Measurements from ENCODE around the gene RIPOR3. TPM values are rescaled to one million over a fixed set of nuclear protein-coding genes. Genes with fewer than 3 reads are reported as not detected.
"Not testable (repeated sequence)": the region's sequence is repeated elsewhere in the genome, so short reads cannot be mapped to it uniquely, and the experiment has no call there.

RIPOR3 gene
- total RNA-seq, 2 experiments from 2014 or later = not detected

GRCh38 chr20:50712771-50713656 is 21.7 kb upstream of the RIPOR3 start:
- intact Hi-C loops (cut with DNase I, micrococcal nuclease) = no loop called here
- POLR2A ChIA-PET = no interaction called here
- no peaks in the 10 kb centered on the region for H3K36me3 Mint-ChIP-seq (ENCODE audit: low read depth)
- H3K4me3 Mint-ChIP-seq = no peak overlapping the region
- no peak for DNase-seq
- CTCF ChIA-PET = interaction anchor here (0.7 to 2.4 kb wide), 4 partner anchors 37 to 179 kb away, joined by 3 to 7 read pairs (median 3); no protein-coding TSS in a partner anchor
- no peaks in the 10 kb centered on the region for H3K4me1 Mint-ChIP-seq
- ATAC-seq = no peak
- H3K27me3 Mint-ChIP-seq = peaks cover 24% of the 10 kb centered on the region
- no peak overlapping the region for H3K27ac Mint-ChIP-seq
- no peaks in the 10 kb centered on the region for H3K9me3 Mint-ChIP-seq (ENCODE audit: low read depth)

- H3K27ac Mint-ChIP-seq = no peak overlapping the region
Observed at GRCh38 chr20:50711113-50711825, 19.9 kb upstream of the RIPOR3 start.

GRCh38 chr20:50710492-50711063 is 19.2 kb upstream of the RIPOR3 start:
- Mint-ChIP-seq H3K36me3 (ENCODE audit: low read depth) (no peaks in the 10 kb centered on the region), H3K27me3 (peaks cover 26% of the 10 kb centered on the region), H3K4me1 (no peaks in the 10 kb centered on the region), H3K9me3 (ENCODE audit: low read depth) (no peaks in the 10 kb centered on the region), H3K4me3 (no peak overlapping the region), H3K27ac (no peak overlapping the region)
- intact Hi-C loops (cut with DNase I, micrococcal nuclease) = no loop called here
- ChIA-PET CTCF (no interaction called here), POLR2A (no interaction called here)
- no peak for DNase-seq
- ATAC-seq = no peak

More at GRCh38 chr20:50711113-50711825, 19.9 kb upstream of the RIPOR3 start:
- Mint-ChIP-seq H3K4me3 (no peak overlapping the region), H3K9me3 (ENCODE audit: low read depth) (no peaks in the 10 kb centered on the region), H3K36me3 (ENCODE audit: low read depth) (no peaks in the 10 kb centered on the region), H3K4me1 (no peaks in the 10 kb centered on the region), H3K27me3 (peaks cover 26% of the 10 kb centered on the region)
- ChIA-PET CTCF (no interaction called here), POLR2A (no interaction called here)
- DNase-seq (no peak), ATAC-seq (no peak)
- intact Hi-C loops (cut with DNase I, micrococcal nuclease) = no loop called here

GRCh38 chr20:50709636-50709973 is 18.3 kb upstream of the RIPOR3 start:
- POLR2A ChIA-PET = no interaction called here
- H3K4me3 Mint-ChIP-seq = no peak overlapping the region
- H3K36me3 Mint-ChIP-seq (ENCODE audit: low read depth) = no peaks in the 10 kb centered on the region
- no peak overlapping the region for H3K27ac Mint-ChIP-seq
- ATAC-seq (no peak), DNase-seq (no peak)
- H3K4me1 Mint-ChIP-seq = no peaks in the 10 kb centered on the region
- intact Hi-C loops (cut with DNase I, micrococcal nuclease) = no loop called here
- H3K27me3 Mint-ChIP-seq = peaks cover 28% of the 10 kb centered on the region
- CTCF ChIA-PET = no interaction called here
- H3K9me3 Mint-ChIP-seq (ENCODE audit: low read depth) = no peaks in the 10 kb centered on the region

GRCh38 chr20:50708845-50709635 is 17.7 kb upstream of the RIPOR3 start:
- Mint-ChIP-seq H3K9me3 (ENCODE audit: low read depth) (no peaks in the 10 kb centered on the region), H3K36me3 (ENCODE audit: low read depth) (no peaks in the 10 kb centered on the region), H3K27ac (no peak overlapping the region), H3K4me3 (no peak overlapping the region), H3K4me1 (no peaks in the 10 kb centered on the region), H3K27me3 (peaks cover 28% of the 10 kb centered on the region)
- no peak for ATAC-seq
- intact Hi-C loops (cut with DNase I, micrococcal nuclease) = no loop called here
- no peak for DNase-seq
- POLR2A ChIA-PET = no interaction called here
- CTCF ChIA-PET = interaction anchor here (0.7 kb wide), 1 partner anchor 15 kb away, joined by 3 read pairs; no protein-coding TSS in a partner anchor

GRCh38 chr20:50704971-50705370 is 13.6 kb upstream of the RIPOR3 start:
- POLR2A ChIA-PET = no interaction called here
- ATAC-seq = no peak

GRCh38 chr20:50704514-50704913 is 13.2 kb upstream of the RIPOR3 start:
- ATAC-seq (no peak), DNase-seq (no peak)
- intact Hi-C loops (cut with DNase I, micrococcal nuclease) = no loop called here
- POLR2A ChIA-PET = no interaction called here
- Mint-ChIP-seq H3K4me3 (no peak overlapping the region), H3K27ac (no peak overlapping the region), H3K36me3 (ENCODE audit: low read depth) (no peaks in the 10 kb centered on the region), H3K9me3 (ENCODE audit: low read depth) (no peaks in the 10 kb centered on the region), H3K4me1 (no peaks in the 10 kb centered on the region), H3K27me3 (peaks cover 10% of the 10 kb centered on the region)
- CTCF ChIA-PET = interaction anchor here (0.7 to 1.4 kb wide), 2 partner anchors 45 to 747 kb away, joined by 4 read pairs; no protein-coding TSS in a partner anchor

More at GRCh38 chr20:50704971-50705370, 13.6 kb upstream of the RIPOR3 start:
- CTCF ChIA-PET = interaction anchor here (0.7 to 1.4 kb wide), 3 partner anchors 44 to 747 kb away, joined by 3 to 4 read pairs (median 4); no protein-coding TSS in a partner anchor
- Mint-ChIP-seq H3K27ac (no peak overlapping the region), H3K9me3 (ENCODE audit: low read depth) (no peaks in the 10 kb centered on the region), H3K4me1 (no peaks in the 10 kb centered on the region), H3K4me3 (no peak overlapping the region), H3K27me3 (peaks cover 9% of the 10 kb centered on the region), H3K36me3 (ENCODE audit: low read depth) (no peaks in the 10 kb centered on the region)
- intact Hi-C loops (cut with DNase I, micrococcal nuclease) = no loop called here
- DNase-seq = no peak

- H3K4me1 Mint-ChIP-seq; H3K36me3 Mint-ChIP-seq (ENCODE audit: low read depth); H3K9me3 Mint-ChIP-seq (ENCODE audit: low read depth); ATAC-seq; H3K27me3 Mint-ChIP-seq; POLR2A ChIA-PET; H3K27ac Mint-ChIP-seq; DNase-seq; H3K4me3 Mint-ChIP-seq; intact Hi-C loops (cut with DNase I, micrococcal nuclease): not testable (repeated sequence)
- CTCF ChIA-PET = interaction anchor here (0.7 to 1.4 kb wide), 2 partner anchors 45 to 430 kb away, joined by 3 to 4 read pairs; no protein-coding TSS in a partner anchor
Observed at GRCh38 chr20:50703651-50704438, 12.5 kb upstream of the RIPOR3 start.

- H3K4me3 Mint-ChIP-seq = no peak overlapping the region
Observed at GRCh38 chr20:50701041-50701963, 10.0 kb upstream of the RIPOR3 start.

GRCh38 chr20:50699688-50700087 is 8.3 kb upstream of the RIPOR3 start:
- CTCF ChIA-PET = interaction anchor here (0.8 kb wide), 1 partner anchor 66 kb away, joined by 3 read pairs; no protein-coding TSS in a partner anchor
- ATAC-seq (no peak), DNase-seq (no peak)
- POLR2A ChIA-PET = no interaction called here
- H3K4me3 Mint-ChIP-seq = no peak overlapping the region
- intact Hi-C loops (cut with DNase I, micrococcal nuclease) = no loop called here
- no peaks in the 10 kb centered on the region for H3K36me3 Mint-ChIP-seq (ENCODE audit: low read depth)
- no peaks in the 10 kb centered on the region for H3K9me3 Mint-ChIP-seq (ENCODE audit: low read depth)
- H3K27me3 Mint-ChIP-seq = peaks cover 9% of the 10 kb centered on the region
- H3K4me1 Mint-ChIP-seq = no peaks in the 10 kb centered on the region
- no peak overlapping the region for H3K27ac Mint-ChIP-seq

More at GRCh38 chr20:50701041-50701963, 10.0 kb upstream of the RIPOR3 start:
- Mint-ChIP-seq H3K9me3 (ENCODE audit: low read depth) (no peaks in the 10 kb centered on the region), H3K4me1 (no peaks in the 10 kb centered on the region), H3K27me3 (peaks cover 7% of the 10 kb centered on the region), H3K27ac (no peak overlapping the region), H3K36me3 (ENCODE audit: low read depth) (no peaks in the 10 kb centered on the region)
- ATAC-seq = no peak
- intact Hi-C loops (cut with DNase I, micrococcal nuclease) = no loop called here
- POLR2A ChIA-PET = no interaction called here
- CTCF ChIA-PET = no interaction called here
- no peak for DNase-seq
